ENCODE measurements around the gene HMGCLL1. TPM values are rescaled to one million over a fixed set of nuclear protein-coding genes. Genes with fewer than 3 reads are reported as not detected.

HMGCLL1 gene
- total and polyA plus RNA-seq, 4 donors, result 0.24 to 0.93 (median 0.66) TPM

GRCh38 chr6:55601120-55601519 lies 22.1 kb upstream of the HMGCLL1 start:
- Histone ChIP-seq H3K27ac (ENCODE audit: low read depth in 1 of 2, low read length in 2 of 2) (no peak overlapping the region), H3K4me3 (ENCODE audit: low read depth in 1 of 3, low read length in 3 of 3) (no peak overlapping the region), H3K4me1 (ENCODE audit: control insufficient read depth in 4 of 4, insufficient read depth in 4 of 4, low read length in 3 of 4) (no peaks in the 10 kb centered on the region), H3K9me3 (ENCODE audit: control insufficient read depth in 4 of 4, low read length in 3 of 4) (no peaks in the 10 kb centered on the region), H3K36me3 (ENCODE audit: control insufficient read depth in 4 of 4, insufficient read depth in 3 of 4, low read depth in 1 of 4, low read length in 3 of 4) (no peaks in the 10 kb centered on the region), H3K9ac (ENCODE audit: low read depth in 1 of 2, low read length in 2 of 2) (no peak overlapping the region), H3K27me3 (ENCODE audit: control insufficient read depth in 4 of 4, insufficient read depth in 4 of 4, low read length in 3 of 4) (no peaks in the 10 kb centered on the region)
- 82% methylated on average over 2 of the region's 2 CpGs for WGBS
- TF ChIP-seq FOXA1 (IDR thresholded peaks at IDR 0.05) (no peak), TAF1 (conservative IDR thresholded peaks at IDR 0.05) (no peak), RXRA (IDR thresholded peaks at IDR 0.05) (no peak), ZBTB33 (IDR thresholded peaks at IDR 0.05) (no peak), CTCF (IDR thresholded peaks at IDR 0.05; ENCODE audit: low read depth, low read length, missing input control) (no peak), SP1 (IDR thresholded peaks at IDR 0.05) (no peak), NR2F2 (IDR thresholded peaks at IDR 0.05) (no peak), GABPA (IDR thresholded peaks at IDR 0.05 in 1 of 2, conservative IDR thresholded peaks at IDR 0.05 in 1 of 2) (no peak), HNF4G (IDR thresholded peaks at IDR 0.05) (no peak), EGR1 (IDR thresholded peaks at IDR 0.05; ENCODE audit: low read depth in 2 of 2) (no peak), ATF3 (IDR thresholded peaks at IDR 0.05) (no peak), FOXA2 (IDR thresholded peaks at IDR 0.05) (no peak)
- TF ChIP-seq, protein P1, sequence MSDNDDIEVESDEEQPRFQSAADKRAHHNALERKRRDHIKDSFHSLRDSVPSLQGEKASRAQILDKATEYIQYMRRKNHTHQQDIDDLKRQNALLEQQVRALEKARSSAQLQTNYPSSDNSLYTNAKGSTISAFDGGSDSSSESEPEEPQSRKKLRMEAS (IDR thresholded peaks at IDR 0.05), result no peak
- no peak for DNase-seq (ENCODE audit: low spot score)

- no peak overlapping the region for H3K4me3 ChIP-seq (ENCODE audit: low read depth in 1 of 3, low read length in 3 of 3)
- no peaks in the 10 kb centered on the region for H3K9me3 ChIP-seq (ENCODE audit: control insufficient read depth in 4 of 4, low read length in 3 of 4)
- no peaks in the 10 kb centered on the region for H3K4me1 ChIP-seq (ENCODE audit: control insufficient read depth in 4 of 4, insufficient read depth in 4 of 4, low read length in 3 of 4)
- no peaks in the 10 kb centered on the region for H3K27me3 ChIP-seq (ENCODE audit: control insufficient read depth in 4 of 4, insufficient read depth in 4 of 4, low read length in 3 of 4)
- no peak overlapping the region for H3K27ac ChIP-seq (ENCODE audit: low read depth in 1 of 2, low read length in 2 of 2)
- H3K36me3 ChIP-seq (ENCODE audit: control insufficient read depth in 4 of 4, insufficient read depth in 3 of 4, low read depth in 1 of 4, low read length in 3 of 4), result no peaks in the 10 kb centered on the region
- no peak for DNase-seq (ENCODE audit: low spot score)
- no peak for TF ChIP-seq YY1 (IDR thresholded peaks at IDR 0.05)
- no peak for TF ChIP-seq ATF3 (IDR thresholded peaks at IDR 0.05)
- TF ChIP-seq TAF1 (conservative IDR thresholded peaks at IDR 0.05), result no peak
- no peak for TF ChIP-seq REST (IDR thresholded peaks at IDR 0.05)
- no peak for TF ChIP-seq GABPA (IDR thresholded peaks at IDR 0.05 in 1 of 2, conservative IDR thresholded peaks at IDR 0.05 in 1 of 2)
- no peak overlapping the region for H3K9ac ChIP-seq (ENCODE audit: low read depth in 1 of 2, low read length in 2 of 2)
- 16% methylated on average over 2 of the region's 2 CpGs for WGBS
These were observed 15.4 kb upstream of the HMGCLL1 start for GRCh38 chr6:55594442-55594841.
